Fibroblast of mammary gland (primary cell): Measurements from ENCODE around the gene TFEB.

ENCODE experiments used
- DNase-seq: peaks from one replicate; pipeline ENCODE4 v3.0.0-alpha.2; 2010; ENCODE audit warnings: low read depth
- H3K4me3 ChIP-seq: 2 replicates; pipeline ENCODE4 v1.5.1; 2011; ENCODE audit warnings: low read depth, mild to moderate bottlenecking, low read length, moderate library complexity; ENCODE audit not compliant: control insufficient read depth
- CTCF ChIP-seq: conservative IDR thresholded peaks from 2 replicates; pipeline ENCODE4 v1.5.1; 2011; ENCODE audit warnings: low read depth, low read length, inconsistent platforms; ENCODE audit not compliant: control insufficient read depth, insufficient read depth

TFEB gene

GRCh38 chr6:41647061-41647511 is 88.3 kb downstream of the TFEB start:
- peak; percentile 7 for DNase-seq
- no peak overlapping the region for H3K4me3 ChIP-seq
- TF ChIP-seq CTCF, result no peak

- no peak for DNase-seq
- TF ChIP-seq CTCF, result no peak
- H3K4me3 ChIP-seq, result no peak overlapping the region
Measured at GRCh38 chr6:41646026-41646795, 89.2 kb downstream of the TFEB start.

- no peak for DNase-seq
- no peak for TF ChIP-seq CTCF
- no peak overlapping the region for H3K4me3 ChIP-seq
Measured at GRCh38 chr6:41645007-41645618, 90.3 kb downstream of the TFEB start.

GRCh38 chr6:41644297-41644879 is 91.0 kb downstream of the TFEB start:
- no peak overlapping the region for H3K4me3 ChIP-seq
- no peak for DNase-seq
- TF ChIP-seq CTCF, result no peak

GRCh38 chr6:41643899-41644269 is 91.5 kb downstream of the TFEB start:
- no peak for TF ChIP-seq CTCF
- H3K4me3 ChIP-seq, result no peak overlapping the region
- no peak for DNase-seq

GRCh38 chr6:41642960-41643898 is 92.2 kb downstream of the TFEB start:
- no peak for DNase-seq
- no peak overlapping the region for H3K4me3 ChIP-seq
- TF ChIP-seq CTCF, result no peak
